Mammary epithelial cell (primary cell): Measurements from ENCODE around the gene PPM1L.

Experiments
- EZH2 ChIP-seq: IDR thresholded peaks from 2 replicates; pipeline ENCODE4 v1.6.1; 2012; ENCODE audit warnings: low read length, inconsistent platforms, borderline replicate concordance
- TF ChIP-seq, protein P1 (sequence below), 2 donors: IDR thresholded peaks in 1 of 2; conservative IDR thresholded peaks in 1 of 2; 2 replicates each; pipeline ENCODE4 v1.5.1; 2011 to 2012; ENCODE audit warnings: inconsistent platforms in 2 of 2, low read length in 2 of 2, mild to moderate bottlenecking in 2 of 2, control low read depth in 1 of 2, low read depth in 1 of 2; ENCODE audit not compliant: insufficient read depth in 1 of 2; ENCODE audit errors: extremely low read depth in 1 of 2

DNA sequence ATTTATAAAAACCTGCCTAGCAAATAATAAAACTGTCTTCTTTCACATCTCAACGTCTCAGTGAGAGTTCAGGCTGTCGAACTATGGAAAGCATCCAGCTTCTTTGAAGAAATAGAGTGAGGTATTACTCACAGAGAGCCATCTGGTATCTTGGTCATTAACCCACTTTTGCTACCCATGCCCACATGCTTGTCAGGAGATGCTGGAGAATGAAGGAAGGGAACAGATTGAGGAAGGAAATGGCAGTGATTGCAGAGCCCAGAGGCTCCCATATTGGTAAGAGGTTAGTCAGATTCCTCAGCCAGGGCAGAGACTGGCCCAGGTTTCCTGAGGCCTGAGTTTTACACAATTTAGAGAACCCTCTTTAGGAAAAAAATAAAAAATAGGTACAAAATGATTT is 230.0 kb downstream of the PPM1L start:
- TF ChIP-seq, protein P1, sequence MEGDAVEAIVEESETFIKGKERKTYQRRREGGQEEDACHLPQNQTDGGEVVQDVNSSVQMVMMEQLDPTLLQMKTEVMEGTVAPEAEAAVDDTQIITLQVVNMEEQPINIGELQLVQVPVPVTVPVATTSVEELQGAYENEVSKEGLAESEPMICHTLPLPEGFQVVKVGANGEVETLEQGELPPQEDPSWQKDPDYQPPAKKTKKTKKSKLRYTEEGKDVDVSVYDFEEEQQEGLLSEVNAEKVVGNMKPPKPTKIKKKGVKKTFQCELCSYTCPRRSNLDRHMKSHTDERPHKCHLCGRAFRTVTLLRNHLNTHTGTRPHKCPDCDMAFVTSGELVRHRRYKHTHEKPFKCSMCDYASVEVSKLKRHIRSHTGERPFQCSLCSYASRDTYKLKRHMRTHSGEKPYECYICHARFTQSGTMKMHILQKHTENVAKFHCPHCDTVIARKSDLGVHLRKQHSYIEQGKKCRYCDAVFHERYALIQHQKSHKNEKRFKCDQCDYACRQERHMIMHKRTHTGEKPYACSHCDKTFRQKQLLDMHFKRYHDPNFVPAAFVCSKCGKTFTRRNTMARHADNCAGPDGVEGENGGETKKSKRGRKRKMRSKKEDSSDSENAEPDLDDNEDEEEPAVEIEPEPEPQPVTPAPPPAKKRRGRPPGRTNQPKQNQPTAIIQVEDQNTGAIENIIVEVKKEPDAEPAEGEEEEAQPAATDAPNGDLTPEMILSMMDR (conservative IDR thresholded peaks at IDR 0.05 in 1 of 2, IDR thresholded peaks at IDR 0.05 in 1 of 2; ENCODE audit: extremely low read depth in 1 of 2, insufficient read depth in 1 of 2, low read depth in 1 of 2, low read length in 2 of 2) = no peak
- no peak for TF ChIP-seq EZH2
